GM21423 (cell line): ENCODE measurements around the gene DNAI4.
"Not testable (repeated sequence)": the region's sequence is repeated elsewhere in the genome, so short reads cannot be mapped to it uniquely, and the experiment has no call there.

ENCODE experiments used
- ATAC-seq: cut with Tn5 transposase; IDR thresholded peaks from one replicate; pipeline ENCODE4 v1.9.1; 2021; ENCODE audit warnings: mild to moderate bottlenecking, moderate library complexity; ENCODE audit not compliant: unreplicated experiment

Gene DNAI4, protein sequence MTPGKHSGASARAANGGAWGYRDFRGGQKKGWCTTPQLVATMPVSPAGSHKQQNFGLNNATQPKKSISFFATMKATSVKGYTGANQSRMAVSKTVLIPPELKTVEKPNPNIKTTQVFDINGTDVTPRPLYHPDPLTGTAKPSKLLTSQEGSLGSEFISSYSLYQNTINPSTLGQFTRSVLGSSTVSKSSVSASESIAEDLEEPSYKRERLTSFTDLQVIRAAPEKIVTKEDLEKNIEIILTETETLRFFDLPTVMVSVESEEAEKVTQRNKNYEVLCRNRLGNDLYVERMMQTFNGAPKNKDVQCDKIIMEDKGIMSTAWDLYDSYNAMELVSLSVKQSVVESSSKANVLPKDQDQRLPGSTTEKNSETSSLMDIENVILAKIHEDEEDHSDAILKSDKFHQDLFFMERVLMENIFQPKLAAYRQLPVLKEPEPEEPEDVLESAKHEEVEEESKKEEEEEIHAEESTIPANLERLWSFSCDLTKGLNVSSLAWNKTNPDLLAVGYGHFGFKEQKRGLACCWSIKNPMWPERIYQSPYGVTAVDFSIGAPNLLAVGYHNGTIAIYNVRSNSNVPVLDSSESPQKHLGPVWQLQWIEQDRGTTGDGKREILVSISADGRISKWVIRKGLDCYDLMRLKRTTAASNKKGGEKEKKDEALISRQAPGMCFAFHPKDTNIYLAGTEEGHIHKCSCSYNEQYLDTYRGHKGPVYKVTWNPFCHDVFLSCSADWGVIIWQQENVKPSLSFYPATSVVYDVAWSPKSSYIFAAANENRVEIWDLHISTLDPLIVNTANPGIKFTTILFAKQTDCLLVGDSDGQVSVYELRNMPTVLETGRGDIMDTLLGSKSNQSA

GRCh38 chr1:66924756-66925557, at the start of gene DNAI4, which contains the start of gene MIER1:
TSS of gene DNAI4 (minus strand) at chr1:66924856. CDS start at chr1:66924831, 25 bp downstream.
TSS of gene MIER1 (plus strand) at chr1:66924990. CDS start at chr1:66925029, 39 bp downstream.
- peak; percentile 93 for ATAC-seq

DNA sequence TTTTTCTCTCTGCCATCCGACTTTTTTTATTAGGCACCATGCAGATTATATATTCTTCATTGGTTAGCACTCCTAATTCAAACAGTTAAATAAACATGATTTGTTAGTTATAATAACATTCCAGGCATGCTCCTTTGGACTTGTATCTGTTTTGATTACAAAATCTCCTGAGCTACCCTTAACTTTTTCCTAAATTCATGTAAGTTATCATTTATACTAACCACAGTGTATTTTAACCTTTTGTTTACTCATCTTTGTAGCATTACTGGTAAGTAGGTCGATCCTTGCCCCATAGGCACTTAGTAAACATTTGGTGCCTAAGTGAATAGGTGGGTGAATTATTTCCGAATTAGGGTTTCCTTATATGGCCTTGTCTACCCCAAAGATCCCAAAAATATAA, 43.9 kb upstream of the DNAI4 start:
- no peak for ATAC-seq

DNA sequence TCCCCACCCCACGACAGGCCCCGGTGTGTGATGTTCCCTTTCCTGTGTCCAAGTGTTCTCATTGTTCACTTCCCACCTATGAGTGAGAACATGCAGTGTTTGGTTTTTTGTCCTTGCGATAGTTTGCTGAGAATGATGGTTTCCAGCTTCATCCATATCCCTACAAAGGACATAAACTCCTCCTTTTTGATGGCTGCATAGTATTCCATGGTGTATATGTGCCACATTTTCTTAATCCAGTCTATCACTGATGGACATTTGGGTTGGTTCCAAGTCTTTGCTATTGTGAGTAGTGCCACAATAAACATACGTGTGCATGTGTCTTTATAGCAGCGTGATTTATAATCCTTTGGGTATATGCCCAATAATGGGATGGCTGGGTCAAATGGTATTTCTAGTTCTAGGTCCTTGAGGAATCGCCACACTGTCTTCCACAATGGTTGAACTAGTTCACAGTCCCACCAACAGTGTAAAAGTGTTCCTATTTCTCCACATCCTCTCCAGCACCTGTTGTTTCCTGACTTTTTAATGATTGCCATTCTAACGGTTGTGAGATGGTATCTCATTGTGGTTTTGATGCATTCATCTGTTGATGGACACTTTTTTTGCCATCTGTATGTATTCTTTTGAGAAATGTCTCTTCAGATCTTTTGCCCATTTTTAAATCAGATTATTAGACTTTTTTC, 41.7 kb upstream of the DNAI4 start:
- not testable (repeated sequence) for ATAC-seq

- no peak for ATAC-seq
Measured at GRCh38 chr1:66957938-66958337, 33.3 kb upstream of the DNAI4 start.

- ATAC-seq, result peak; percentile 86
Measured at GRCh38 chr1:66954208-66954607, 29.6 kb upstream of the DNAI4 start.

GRCh38 chr1:66951513-66951912, 26.9 kb upstream of the DNAI4 start:
- ATAC-seq, result no peak

DNA sequence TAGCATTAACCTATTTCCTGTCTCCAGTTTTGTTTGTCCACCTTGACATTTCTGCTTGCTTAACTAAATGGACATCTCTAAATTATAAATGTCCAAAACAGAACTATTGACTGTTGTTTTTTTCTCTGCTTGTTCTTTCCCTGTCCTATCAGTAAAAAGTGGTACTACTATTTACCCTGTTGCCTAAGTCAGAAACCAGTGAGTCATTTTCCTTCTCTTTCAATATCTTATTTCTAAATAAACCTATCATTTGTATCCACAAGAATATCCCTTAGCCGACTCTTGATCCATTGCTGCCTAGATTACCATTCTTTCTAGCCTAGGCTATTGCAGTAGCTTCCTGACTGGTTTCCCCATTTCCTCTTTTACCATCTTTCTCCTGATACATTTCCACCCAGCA, 22.6 kb upstream of the DNAI4 start:
- no peak for ATAC-seq

DNA sequence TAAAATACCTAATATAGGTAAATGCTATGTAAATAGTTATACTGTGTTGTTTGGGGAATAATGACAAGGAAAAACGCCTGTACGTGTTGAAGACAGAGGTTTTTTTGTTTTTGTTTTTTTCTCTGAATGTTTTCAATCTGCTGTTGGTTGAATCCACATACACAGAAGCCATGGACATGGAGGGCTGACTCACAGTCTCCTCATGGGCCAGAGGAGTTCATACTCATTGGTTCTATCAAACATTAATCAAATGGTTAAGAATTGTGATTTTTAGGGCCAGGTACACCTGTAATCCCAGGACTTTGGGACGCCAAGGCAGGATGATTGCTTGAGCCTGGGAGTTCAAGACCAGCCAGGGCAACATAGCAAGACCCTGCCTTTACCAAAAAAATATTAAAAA, 20.7 kb upstream of the DNAI4 start:
- ATAC-seq, result no peak

GRCh38 chr1:66944330-66945274, 19.9 kb upstream of the DNAI4 start:
- ATAC-seq, result no peak

DNA sequence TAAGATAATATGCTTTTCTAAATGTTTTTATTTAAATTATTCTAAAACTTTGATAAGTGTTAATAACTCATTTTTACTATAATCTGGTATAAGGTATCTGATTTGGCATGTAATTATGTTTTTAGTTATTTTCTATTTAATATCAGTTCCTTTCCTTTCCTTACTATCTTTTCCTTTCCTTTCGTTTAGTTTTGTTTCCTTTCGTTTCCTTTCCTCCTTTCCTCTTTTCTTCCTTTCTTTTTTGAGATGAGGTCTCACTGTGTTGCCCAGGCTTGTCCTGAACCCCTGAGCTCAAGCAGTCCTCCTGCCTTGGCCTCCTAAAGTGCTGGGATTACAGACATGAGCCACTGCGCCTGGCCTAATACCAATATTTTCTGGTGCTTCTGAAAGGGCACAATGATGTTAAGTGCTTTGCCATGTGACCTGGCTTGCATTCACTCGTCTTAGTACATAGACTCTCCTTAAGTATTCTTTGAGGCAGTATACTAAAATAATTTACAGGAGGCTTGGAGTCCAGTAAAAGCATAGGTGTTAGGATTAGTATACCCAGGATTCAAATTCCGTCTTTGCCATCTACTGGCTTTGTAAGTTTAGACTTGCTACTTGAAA, 18.8 kb upstream of the DNAI4 start:
- no peak for ATAC-seq

GRCh38 chr1:66940981-66941380, 16.3 kb upstream of the DNAI4 start:
- no peak for ATAC-seq

DNA sequence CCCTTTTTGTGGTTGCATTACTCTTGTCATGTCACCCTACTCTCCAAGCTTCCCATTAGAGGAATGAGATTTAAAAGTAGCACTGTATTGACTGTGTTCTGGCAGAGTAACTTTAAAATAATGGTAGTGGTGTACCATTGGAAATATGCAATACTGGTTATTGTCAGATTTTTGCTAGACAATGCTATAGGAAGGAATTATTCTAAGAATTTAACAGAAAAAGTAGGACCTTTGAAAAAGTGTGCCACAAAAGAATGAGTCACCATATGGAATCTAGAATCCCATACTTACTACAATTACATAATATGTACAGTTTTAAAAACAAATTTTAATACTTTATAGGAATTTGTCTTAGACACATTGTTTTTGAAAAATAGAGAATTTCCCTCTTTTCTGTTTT, 14.0 kb upstream of the DNAI4 start:
- ATAC-seq, result no peak

DNA sequence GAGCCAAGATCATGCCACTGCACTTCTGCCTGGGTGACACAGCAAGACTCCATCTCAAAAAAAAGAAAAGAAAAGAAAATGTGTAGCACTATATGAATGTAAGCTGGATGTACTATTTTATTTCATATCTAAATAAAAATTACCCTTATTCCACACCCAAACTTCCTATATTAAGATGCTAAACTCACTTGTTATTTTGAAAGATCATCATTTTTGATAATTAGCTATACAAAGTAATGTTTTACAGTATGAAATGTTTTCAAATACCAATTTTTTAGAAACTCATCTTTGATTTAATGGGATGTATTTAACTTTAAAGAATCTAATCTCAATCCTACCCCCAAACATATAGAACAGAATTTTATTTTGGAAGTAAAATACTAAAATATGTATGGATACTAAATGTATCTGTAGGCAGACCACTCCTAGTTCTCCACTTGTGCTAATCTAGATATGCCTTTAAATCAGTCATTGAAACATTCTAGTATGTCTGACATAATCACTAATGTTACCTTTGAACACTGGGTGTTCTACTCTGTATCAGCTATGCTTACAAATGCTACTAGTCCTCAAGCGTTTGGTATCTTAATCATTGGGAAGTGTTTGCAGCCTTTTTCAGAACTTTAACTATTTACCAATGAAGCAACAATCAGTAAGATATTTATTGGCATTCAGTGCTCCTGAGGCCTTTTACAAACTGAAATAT, 13.0 kb upstream of the DNAI4 start:
- ATAC-seq, result no peak

DNA sequence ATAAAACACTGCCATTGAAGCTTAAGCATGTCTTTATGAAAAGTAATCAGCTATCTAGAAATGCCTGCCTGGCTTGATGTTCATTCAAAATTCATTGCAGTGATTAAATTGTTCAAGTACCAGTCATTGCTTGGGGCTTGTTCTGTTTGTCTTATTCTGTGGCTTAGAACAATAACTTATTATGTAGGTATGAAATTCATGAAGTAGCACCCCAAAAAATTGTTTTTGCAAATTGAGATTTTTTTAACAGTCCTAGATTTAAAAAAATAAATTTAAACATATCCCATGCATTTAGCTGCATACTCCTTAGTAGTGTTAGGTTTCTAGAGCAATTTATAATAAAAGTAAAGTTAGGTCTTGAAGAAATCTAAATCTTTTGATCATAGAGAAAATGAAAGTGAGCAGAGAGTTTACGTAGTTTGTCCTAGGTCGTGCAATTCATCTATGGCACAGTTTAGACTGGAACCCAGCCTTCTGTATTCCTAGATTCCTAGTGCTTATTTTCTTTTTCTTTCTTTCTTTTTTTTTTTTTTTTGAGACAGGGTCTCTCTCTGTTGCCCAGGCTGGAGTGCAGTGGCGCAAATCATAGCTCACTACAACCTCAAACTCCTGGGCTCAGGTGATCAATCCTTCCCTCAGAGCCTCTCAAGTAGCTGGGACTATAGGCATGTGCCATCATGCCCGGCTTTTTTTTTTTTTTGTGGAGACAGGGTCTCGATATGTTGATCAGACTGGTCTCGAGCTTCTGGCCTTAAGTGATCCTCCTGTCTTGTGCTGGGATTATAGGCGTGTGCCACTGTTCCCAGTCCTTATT, 9.4 kb upstream of the DNAI4 start:
- ATAC-seq, result no peak

DNA sequence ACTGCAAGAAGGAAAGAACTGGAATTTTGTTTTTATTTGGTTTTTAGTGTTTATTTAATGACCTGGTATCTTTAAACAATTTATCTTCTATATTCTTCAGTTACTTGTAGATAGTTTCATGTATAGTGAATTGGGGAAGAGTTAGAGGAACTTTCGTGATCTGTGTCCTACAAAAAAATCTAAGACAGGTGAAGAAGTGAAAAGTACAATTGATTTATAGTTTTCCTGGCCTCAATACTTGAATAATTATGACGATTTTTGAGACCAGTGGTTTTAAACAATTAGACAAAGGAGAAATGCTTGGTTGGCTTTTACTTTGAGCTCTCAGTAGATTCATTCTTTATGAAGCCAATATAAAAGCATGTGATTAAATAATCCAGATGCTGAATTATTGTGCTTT, 7.6 kb upstream of the DNAI4 start:
- ATAC-seq, result no peak

DNA sequence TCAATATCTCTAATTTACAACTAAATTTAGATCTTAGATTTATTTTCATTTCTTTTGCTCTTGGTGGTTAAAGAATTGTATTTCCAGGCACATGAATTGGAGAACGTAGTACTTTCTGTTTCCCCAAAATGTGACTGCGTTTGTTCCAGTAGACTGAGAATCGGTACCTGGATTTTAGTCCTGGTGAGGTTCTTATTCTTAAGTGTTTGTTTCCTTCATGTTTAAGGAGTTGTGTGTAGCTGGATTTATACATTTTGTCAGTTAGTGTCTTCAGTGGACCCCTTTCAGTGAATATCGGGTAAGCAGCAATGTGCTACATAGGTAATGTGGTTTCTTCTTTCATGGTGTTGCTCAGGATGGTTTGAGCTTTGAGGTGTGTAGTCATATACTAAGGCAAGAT, 6.9 kb upstream of the DNAI4 start:
- ATAC-seq, result no peak

DNA sequence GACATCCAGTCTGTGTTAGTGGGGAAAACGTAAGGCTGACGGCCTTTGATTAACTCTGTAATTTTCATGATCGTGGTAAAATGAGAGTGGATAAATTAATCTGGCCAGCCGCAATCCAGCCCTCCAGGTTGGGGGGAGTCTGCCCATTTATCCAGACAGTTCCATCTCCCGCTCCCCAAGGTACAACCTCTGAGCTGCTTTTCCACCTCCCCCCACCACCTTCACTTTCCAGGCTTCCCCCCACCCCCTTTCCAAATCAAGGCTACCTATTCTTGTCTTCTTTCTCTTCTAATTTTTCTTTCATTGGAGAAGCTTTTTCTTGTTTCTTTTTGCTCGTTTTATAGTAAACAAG, 6.1 kb upstream of the DNAI4 start:
- ATAC-seq, result no peak
